GM21360 (cell line): ENCODE data around the gene ZSWIM9.

ENCODE experiments used
- ATAC-seq: cut with Tn5 transposase; IDR thresholded peaks from one replicate; pipeline ENCODE4 v1.9.1; 2021; ENCODE audit warnings: mild to moderate bottlenecking, moderate library complexity; ENCODE audit not compliant: unreplicated experiment

Gene ZSWIM9

DNA sequence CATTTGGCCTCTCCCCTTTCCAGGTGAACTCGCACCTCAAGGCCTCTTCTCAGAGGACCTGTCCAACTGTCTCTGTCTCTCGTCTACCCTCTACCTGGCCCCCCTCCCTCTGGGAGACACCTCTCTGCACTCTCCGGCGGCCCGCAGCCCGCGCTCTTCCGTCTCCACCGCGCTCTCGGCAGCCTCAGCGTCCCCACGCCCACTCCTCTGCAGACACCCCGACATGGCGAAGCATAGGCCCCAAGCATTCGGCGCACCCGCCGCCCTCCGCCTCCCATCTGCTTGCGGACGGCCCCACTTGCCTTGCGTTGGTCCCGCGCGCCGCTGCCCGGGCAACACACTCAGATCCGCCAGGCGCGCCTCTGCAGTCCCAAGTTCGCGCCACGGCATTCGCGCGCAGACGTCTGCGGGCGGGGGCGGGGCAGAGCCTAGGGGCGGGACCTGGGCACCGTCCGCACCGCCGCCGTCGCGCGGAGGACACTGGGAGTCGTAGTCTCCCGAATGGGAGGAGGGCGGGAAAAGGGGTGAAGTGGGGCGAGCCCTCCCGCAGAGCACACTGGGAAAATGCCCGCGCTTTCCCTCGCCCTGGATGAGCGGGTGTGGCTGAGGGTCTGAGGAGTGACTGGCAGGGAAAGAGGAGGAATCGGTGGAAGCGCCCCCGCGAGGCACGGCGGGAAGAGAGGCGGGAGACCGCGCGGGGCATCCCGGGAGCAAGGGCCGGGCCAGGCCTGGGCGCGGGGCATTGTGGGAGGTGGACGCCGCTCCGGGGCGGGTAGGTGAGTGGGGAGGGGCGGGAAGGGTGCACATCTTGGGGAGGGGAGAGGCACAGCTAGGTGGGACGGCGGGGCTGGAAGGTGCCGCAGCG lies at the start of gene ZSWIM9, which contains the start of gene LIG1:
Gene ZSWIM9 (plus strand): TSS at position 742 of the 865 bp plus-strand sequence. CDS start 1,123 bp downstream, outside the sequence.
Gene LIG1 (minus strand): TSS at position 406 of the 865 bp plus-strand sequence. CDS start 4,778 bp downstream, outside the sequence.
- peak; percentile 73 for ATAC-seq

DNA sequence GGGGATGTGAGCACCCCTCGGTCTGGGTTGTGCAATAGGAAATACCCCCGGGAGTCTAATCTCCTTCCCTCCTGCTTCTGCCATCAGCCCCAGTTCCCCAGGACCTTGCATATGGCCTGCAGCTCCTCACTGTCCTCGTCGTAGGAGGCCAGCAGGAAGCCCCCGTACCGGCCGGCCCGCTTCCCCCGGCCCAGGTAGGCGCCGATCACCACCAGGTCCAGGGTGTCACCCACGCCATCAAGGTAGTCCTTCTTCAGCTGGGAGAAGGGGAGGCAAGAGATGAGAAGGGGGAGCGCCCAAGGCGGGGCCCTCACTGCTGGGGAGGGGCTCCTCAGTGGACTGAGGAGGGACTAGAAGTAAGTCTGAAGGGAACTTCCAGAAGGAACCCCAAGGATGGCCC lies 49.4 kb upstream of the ZSWIM9 start:
- no peak for ATAC-seq

DNA sequence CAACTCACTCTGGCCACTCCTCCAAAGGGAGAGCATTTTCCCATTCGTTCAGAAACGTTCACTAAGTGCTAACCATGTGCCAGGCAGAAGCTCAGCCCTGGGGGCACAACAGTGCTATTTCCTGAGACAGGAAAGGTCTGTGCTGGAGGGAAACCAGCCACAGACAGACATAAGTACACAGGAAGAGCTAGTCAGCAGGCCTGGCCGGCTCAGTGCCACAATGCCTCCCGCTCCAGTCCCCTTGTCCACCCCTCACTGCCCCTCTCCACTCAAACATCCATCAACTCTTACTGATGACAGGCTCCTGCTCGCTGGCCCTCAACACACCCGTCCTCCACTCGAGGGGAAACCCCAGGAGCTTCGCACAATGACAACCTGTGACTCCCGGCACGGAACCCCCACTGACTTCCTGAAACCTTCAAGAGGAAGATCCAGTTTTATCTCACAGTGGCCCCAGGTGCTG lies 48.5 kb upstream of the ZSWIM9 start:
- no peak for ATAC-seq

DNA sequence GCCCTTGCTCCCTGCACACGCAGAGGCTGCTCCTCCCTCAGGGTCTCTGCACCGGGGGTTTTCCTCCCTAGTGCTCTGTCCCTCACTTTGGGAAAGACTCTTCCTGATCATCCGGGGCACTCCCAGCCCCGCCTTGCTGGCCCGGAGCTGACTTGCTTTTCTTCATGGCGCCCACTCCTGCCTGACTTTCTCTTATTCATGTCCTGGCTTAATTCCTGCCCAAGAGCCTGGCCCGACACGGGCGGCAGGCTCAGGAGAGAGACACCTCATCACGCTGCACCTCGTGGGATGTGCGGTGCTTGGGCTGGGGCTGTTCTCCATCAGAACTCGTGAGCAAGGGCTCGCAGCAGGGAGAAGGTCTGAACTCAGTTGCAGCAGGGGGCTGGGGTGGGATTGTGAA lies 48.1 kb upstream of the ZSWIM9 start:
- ATAC-seq = no peak

DNA sequence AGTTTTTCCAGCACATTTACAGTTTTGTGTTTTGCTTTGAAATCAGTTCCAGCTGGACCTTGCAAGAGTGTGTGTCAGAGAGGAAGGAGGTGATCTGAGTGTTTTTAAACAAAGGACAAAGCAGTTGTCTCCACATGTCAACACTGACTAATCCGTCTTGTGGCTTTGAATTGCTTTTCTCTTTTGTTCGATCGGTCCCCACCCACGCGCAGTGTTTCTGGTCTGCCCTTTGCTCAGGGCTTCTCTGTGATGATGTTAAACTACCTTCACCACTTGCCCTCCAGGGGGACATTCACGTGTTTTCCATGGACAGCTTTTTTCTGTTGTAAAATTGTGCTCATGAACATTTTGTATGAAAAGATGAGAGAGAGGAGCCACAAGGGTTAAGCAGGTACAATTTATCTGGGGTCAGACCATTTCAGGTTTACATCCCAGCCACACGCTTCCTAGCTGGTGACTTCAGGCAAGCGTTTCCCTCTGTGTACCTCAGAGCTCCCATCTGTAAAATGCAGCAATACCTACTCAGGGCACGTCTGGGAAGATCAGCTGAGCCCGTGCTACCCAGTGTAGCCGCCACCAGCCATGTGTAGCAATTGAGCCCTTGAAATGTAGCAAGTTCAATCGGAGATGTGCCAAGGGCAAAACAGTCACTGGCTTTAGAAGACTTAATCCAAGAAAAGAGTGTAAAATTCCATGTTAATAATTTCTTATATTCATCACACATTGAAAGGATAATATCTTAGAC lies 46.4 kb upstream of the ZSWIM9 start:
- no peak for ATAC-seq

DNA sequence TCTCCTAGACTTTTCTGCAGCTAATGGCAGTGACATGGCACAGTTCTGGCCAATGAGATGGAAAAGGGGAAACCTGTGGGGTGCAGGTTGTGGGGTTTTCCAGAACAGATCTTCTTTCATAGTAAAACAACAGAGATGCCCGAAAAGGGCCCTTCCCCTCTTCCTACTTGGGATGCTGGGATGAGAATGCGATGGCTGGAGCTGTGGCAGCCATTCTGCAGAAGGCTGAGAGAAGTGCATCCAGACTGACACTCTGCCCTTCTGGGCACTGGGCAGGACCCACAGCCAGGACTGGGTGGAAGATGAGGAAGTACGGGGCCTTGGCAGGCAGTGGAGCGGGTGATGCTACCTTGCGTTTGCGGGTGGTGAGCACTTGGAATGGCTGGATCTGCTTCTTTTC lies 42.9 kb upstream of the ZSWIM9 start:
- no peak for ATAC-seq

DNA sequence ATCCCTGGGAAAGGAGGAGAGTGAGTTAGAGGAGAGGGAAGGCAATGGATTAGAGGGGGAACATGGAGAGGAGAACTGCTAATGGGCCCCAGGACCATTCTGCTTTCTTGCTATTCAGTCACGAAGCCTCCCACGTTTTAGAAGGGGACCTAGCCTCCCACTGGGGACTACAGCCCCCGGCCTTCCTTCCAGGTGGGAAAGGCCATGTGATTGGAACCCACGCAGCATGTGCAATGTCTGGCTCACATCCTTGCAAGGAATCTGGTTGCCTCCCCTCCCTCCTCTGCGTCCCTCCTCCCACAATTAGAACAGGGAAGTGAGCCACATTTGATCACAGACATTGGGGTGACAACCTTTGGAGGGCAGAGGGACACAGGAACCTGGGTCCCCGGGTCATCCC lies 37.4 kb upstream of the ZSWIM9 start:
- ATAC-seq = no peak

DNA sequence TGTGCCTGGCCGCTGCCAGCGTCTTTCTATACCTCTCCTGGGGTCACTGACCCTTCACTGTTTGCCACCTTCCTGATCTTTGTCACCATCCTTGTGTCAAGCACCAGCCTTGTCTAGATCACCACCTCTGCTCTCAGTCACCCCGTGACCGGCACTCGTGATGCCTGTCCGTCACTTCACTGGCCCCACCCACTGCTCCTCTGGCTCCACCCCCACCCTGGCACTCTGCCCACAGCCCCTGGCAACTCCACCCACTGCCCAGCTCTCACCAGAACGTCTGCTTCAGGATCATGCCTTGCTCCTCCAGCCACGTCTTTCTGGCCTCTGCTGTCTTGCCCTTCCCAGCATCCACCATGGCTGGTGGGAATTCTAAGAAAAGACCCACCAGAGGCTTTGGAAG lies 35.1 kb upstream of the ZSWIM9 start:
- no peak for ATAC-seq

DNA sequence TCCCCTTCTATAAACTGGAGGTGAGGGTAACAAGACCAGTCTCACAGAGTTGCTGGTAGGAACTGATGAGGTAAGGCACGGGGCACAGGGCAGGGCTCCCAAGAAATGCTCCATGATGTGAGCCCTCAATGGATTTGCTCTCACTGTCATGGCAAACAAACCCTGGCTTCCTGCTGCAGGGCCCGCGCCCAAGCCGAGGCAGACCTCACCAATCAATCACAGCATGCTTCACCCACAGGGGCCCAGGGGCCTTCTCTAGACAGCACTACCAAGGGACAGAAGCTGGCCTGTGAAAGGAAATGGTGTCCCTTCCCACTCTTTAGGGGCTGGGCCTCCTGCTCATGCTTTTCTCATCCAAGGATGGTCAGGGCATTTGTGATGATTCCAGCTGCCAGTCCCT lies 33.9 kb upstream of the ZSWIM9 start:
- ATAC-seq = no peak

DNA sequence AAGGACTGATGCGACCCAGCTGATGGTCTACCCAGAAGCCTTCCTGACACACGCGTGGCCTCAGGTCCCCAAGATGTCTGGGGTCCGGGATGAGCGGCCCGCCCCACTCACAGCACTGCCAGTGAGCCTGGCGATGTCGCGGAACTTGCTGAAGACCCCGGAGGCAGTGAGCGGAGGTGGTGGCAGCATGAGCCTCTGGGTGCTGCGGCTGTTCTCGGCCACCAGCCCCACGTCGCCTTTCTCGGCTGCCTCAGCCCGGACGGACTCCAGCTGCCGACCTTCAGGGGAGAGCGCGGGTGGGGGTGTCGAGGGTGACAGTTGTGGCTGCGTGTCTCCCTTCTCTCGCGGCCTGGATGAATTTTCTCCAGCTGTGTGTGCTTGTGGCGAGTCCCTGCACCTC lies 33.1 kb upstream of the ZSWIM9 start:
- ATAC-seq = no peak

DNA sequence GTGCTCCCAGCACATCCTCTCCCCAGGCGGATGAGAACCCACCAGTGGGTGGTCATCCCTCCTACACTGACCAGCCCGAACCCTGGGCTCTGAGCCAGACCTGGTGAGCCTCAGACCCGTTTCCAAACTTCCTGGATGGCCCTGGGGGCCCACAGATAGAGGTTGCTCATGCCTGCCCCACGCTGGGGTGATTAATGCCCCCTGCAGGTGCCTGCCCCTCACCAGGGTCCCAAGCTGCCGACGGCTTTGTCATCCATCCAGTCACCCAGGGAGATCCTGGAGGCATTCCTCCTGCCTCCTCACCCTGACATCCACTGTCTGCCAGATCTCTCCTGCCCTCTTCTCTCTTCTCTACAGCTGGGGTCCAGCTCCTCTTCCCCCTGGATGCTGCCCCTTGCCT lies 31.4 kb upstream of the ZSWIM9 start:
- ATAC-seq = no peak

DNA sequence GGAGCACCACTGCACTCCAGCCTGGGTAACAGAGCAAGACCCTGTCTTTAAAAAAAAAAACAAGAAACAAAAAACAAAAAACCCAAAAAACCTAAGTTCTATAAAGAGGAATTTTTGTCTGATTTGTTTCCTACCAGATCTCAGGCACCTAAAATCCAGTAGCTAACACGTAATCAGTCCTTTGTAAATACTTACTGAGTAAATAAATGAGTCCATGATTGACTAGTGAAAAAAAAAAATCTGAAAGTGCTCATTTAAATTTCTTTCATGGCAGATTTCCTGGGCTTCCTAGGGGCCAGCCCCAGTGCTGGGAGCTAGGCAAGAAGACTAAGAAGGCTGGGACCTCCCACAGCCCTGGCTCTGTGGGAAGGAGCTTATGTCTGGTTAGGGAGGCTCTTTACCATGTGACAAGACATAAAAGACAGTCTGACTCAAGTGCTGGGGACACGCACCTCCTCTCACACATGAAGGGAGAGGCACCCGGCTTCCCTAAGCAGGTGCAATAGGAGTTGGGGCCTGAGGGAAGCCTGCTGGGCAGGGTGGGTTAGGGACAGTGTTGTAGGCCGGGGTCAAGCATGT lies 22.8 kb upstream of the ZSWIM9 start:
- no peak for ATAC-seq

DNA sequence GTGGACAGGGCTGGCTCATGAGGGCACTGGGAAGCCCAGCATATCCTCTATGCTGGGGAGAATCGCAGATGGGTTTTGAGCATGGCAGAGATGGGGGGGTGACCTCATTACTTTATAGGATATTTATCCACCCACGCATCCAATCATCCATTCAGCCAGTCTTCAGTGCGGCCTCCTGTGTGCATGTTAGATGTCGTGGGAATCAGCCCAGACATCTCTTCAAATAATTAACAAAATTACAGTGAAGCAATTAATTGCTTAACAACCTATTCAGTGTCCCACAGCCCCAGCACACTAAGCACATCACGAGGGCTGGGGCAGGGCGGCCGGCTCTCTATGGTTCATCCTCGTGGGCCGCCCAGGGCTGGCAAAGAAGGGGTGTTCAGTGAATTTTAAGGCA lies 21.9 kb upstream of the ZSWIM9 start:
- ATAC-seq = no peak

DNA sequence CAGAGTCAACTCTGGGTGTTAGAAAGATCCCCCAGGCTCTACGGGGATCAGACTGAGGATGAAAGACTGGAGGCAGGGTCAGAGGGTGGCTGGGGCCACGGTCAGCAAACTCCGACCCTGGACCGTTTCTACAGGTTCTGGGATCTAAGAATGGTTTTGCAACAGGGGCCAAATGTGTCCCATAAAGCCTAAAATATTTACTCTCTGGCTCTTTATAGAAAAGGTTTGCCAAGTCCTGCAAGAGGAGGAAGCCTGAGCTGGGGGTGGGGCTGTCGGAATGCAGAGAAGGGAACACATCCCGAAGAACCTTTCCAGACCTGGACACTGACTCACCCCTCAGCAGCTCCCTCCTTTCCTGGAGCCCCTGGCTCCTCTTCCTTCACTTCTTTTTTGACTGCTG lies 21.1 kb upstream of the ZSWIM9 start:
- ATAC-seq = no peak

DNA sequence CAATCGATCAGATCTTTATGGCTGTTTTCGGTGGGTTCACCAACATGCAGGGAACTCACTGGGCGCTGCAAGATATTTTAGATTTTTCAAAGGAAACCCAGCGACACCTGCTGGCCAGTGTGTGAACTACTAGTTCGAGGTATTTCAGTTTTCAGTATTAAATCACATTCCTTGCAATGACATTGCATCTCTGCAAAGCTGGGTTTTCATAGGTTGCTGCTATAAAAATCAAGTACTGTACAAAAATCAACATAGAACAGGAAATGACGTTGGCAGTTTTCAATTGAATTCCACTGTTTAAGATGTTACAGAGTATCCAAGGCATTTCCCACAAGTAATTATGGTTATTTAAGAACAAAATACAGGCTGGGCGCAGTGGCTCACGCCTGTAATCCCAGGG lies 17.9 kb upstream of the ZSWIM9 start:
- no peak for ATAC-seq

DNA sequence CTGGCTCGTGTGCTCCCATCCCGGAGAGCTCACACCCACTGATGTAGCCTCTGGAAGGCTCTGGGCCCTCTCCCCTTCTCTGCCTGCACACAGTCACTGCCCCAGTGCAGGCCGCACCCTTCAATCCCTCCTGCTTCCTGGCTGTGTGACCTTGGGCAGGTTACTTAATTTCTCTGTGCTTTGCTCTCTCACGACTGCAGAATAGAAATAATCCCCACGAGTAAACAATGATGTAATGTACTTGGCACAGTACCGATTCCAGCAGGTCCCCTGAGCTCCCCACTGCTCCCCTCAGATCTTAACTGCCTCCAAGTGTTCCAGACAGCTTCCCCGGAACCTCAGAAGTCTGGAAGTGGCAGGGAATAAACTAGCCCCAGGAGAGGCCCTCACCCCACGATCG lies 16.5 kb upstream of the ZSWIM9 start:
- no peak for ATAC-seq

DNA sequence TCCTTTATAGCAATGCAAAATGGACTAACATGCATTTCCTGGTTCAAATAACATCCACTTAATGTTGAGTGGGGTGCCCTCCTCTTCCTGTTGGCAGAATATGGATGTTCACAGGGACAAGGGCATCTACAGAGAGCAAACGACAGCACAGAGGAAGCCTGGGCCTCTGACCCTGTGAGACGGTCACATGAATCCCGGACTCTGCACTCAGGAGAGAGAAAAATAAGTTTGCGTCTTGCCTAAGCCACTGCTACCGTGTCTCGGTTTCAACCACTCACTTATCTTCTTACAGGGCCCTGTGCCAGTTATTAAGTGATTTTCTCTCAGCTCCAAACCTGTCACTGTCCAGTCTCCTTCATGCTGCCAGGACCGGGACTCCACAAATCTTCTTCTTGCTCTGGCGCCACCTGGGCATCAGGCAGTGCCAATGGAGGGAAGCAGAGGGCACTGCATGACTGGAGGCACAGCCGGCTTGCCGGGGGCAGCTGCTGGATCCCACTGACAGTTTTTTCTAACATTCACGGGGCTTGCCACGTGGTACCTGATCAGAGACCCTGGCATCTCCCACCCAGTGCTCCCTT lies 12.2 kb upstream of the ZSWIM9 start:
- ATAC-seq = no peak

DNA sequence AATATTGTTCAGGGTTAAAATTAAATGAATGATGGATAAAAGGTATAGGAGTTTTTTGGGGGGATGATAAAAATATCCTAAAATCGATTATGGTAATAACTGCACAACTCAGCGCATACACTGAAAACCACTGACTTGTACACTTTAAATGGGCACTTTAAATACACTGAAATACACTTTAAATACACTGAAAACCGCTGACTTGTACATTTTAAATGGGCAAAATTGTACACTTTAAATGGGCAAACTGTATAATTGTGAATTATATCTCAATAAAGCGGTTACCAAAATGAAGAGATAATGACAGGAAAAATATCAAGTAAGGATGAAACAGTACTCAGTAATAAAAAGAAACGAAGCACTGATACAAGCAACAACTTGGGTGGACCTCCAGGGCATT lies 1.8 kb upstream of the ZSWIM9 start:
- no peak for ATAC-seq

DNA sequence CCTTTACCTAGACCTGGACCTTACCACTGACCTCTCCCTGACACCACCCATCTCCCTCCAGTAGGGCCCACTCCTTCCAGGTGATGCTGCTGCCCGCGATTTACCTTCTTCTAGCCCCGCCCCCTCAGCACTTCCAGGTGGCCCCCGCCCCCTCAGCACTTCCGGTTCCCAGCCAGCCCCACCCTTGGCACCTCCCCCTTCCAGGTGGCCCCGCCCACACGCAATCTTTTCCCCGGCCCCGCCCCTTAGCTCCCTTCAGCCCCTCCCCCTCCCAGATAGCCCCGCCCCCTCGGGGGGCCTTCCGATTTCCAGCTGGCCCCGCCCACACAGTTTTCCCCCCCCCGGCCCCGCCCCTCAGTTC lies 922 bp upstream of the ZSWIM9 start:
- peak; percentile 11 for ATAC-seq

DNA sequence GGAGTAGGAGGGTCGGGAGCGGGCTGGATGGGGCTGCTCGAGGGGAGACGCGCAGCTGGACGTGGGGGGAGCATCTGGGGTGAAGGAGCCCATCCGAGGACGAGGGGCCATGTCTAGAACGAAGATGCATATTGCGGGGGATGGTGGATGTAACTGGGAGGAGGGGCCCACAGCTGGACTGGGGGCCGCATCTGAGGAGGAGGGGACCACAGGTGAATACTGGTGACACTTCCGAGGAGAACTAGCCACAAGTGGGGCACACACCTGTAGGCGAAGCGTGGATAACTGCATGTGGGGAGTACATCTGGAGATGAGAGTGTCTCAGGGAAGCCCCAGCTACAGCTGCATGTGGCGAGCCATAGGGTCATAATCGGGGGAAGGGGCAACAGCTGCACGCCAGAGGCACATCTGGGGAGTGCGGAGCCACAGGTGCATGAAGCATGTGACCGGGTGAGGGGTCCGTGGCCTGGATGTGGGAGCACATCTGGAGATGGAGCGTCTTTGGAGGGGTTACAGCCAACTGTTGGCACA lies 402 bp downstream of the ZSWIM9 start:
- ATAC-seq = no peak

DNA sequence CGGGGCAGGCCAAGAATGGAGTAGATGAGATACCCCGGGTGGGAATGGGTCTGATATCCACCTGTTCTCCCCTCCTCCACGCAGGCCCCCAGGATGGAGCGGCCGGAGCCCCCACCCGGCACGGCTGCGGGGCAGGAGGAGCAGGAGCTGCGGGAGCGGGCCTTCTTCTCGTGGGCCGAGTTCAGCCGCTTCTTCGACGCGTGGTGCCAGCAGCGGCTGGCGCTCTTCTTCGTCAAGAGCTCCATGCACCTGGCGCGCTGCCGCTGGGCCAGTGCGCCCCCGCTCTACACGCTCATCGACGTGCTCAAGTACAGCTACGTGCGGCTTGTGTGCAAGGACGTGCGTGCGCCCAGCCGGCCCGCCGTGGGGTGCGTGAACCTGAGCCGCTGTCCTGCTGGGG lies 1.2 kb downstream of the ZSWIM9 start:
- ATAC-seq = no peak
